K562 (cell line): ENCODE data around the gene FOXD3. TPM values are rescaled to one million over a fixed set of nuclear protein-coding genes. Genes with fewer than 3 reads are reported as not detected.
A peak's percentile ranks its signal among the peaks of the same experiment; 100 is the strongest.

Experiments used
- ATAC-seq: fragments of 200-7000 bp; cut with Tn5 transposase; 3 replicates; pipeline ENCODE4 v1.9.1; 2020; ENCODE audit warnings: moderate library complexity
- BruUV-seq: library from RNA; stranded (reverse); fragments of 400-500 nt; replicated peaks from 2 replicates; lab custom pipeline; 2021; lab: Mats Ljungman, UMichigan
- CTCF ChIA-PET: fragments of 300-600 bp; formaldehyde crosslinking; extraction: SDS; loops from one replicate; lab custom pipeline; 2021; ENCODE audit warnings: low intra/inter-chr PET ratio; lab: Yijun Ruan, JAX
- POLR2A ChIA-PET: fragments of 300-600, 350-650 bp; sonication (Branson Sonifier 250); formaldehyde crosslinking; extraction: SDS; loops from one replicate; lab custom pipeline; 2021; ENCODE audit warnings: antibody characterized with exemption, inconsistent platforms; lab: Yijun Ruan, JAX
- DNase-seq, 4 experiments: peaks; one replicate each; pipeline versions ENCODE4 v3.0.0 to v3.0.0-alpha.2; 2011 to 2018; ENCODE audit warnings: low spot score in 3 of 4, mixed read lengths in 3 of 4; ENCODE audit errors: extremely low read depth in 1 of 4
- FAIRE-seq: peaks from 2 replicates; lab custom pipeline; 2011; peaks lifted over from hg19 to GRCh38; lab: Jason Lieb, UNC
- H2AFZ ChIP-seq: 2 replicates; pipeline ENCODE4 v1.6.0; 2011; ENCODE audit warnings: low read depth, low read length, control low read depth, inconsistent platforms
- H3K27ac ChIP-seq: fragments of 200-600 bp; 3 replicates; pipeline ENCODE4 v1.8.0; 2011; ENCODE audit warnings: low read depth, mild to moderate bottlenecking, control low read depth, inconsistent platforms, low read length, moderate library complexity, mixed read lengths; ENCODE audit errors: extremely low read depth
- H3K27me3 ChIP-seq, 2 experiments: fragments of 300-600 bp in 1 of 2; 2 replicates in 1 of 2; 3 replicates in 1 of 2; pipeline versions ENCODE4 v1.6.0 to v1.8.0; 2011; ENCODE audit warnings: inconsistent platforms in 2 of 2, low read length in 2 of 2, mild to moderate bottlenecking in 1 of 2, mixed read lengths in 1 of 2, moderate library complexity in 1 of 2; ENCODE audit not compliant: control insufficient read depth in 2 of 2, insufficient read depth in 2 of 2
- H3K36me3 ChIP-seq: fragments of 300-600 bp; 3 replicates; pipeline ENCODE4 v1.8.0; 2011; ENCODE audit warnings: mild to moderate bottlenecking, low read length, inconsistent platforms; ENCODE audit not compliant: control insufficient read depth, insufficient read depth
- H3K4me1 ChIP-seq, 2 experiments: fragments of 200-600 bp in 1 of 2; replicated peaks in 1 of 2; 2 replicates in 1 of 2; 3 replicates in 1 of 2; pipeline versions ENCODE4 v1.5.1 to v1.8.0; 2011; ENCODE audit warnings: inconsistent platforms in 2 of 2, low read length in 2 of 2, mild to moderate bottlenecking in 1 of 2, mixed read lengths in 1 of 2, moderate library complexity in 1 of 2; ENCODE audit not compliant: control insufficient read depth in 2 of 2, insufficient read depth in 2 of 2
- H3K4me2 ChIP-seq: 2 replicates; pipeline ENCODE4 v1.6.1; 2011; ENCODE audit warnings: low read length, control low read depth, inconsistent platforms, mixed read lengths; ENCODE audit not compliant: insufficient read depth
- H3K4me3 ChIP-seq: fragments of 200-600 bp; sonication (generic), shearing (Covaris generic); 2 replicates; pipeline ENCODE4 v1.5.1; 2016; ENCODE audit warnings: control low read depth, inconsistent platforms
- H3K79me2 ChIP-seq: fragments of 200-600 bp; 3 replicates; pipeline ENCODE4 v1.8.0; 2011; ENCODE audit warnings: low read length, inconsistent platforms; ENCODE audit not compliant: control insufficient read depth, insufficient read depth
- H3K9ac ChIP-seq, 2 experiments: 2 replicates each; pipeline versions ENCODE4 v1.6.0 to v1.6.1; 2011; ENCODE audit warnings: low read depth in 2 of 2, low read length in 2 of 2, control low read depth in 1 of 2, inconsistent platforms in 1 of 2, mild to moderate bottlenecking in 1 of 2, mixed read lengths in 1 of 2; ENCODE audit not compliant: insufficient read depth in 1 of 2
- H3K9me1 ChIP-seq: one replicate; pipeline ENCODE4 v1.6.0; 2011; ENCODE audit warnings: inconsistent platforms, mild to moderate bottlenecking, low read length, moderate library complexity; ENCODE audit not compliant: control insufficient read depth, insufficient read depth
- H3K9me3 ChIP-seq: replicated peaks from 2 replicates; pipeline ENCODE4 v1.5.1; 2011; ENCODE audit warnings: low read depth, low read length, inconsistent platforms; ENCODE audit not compliant: control insufficient read depth, insufficient read depth
- H4K20me1 ChIP-seq: replicated peaks from 2 replicates; pipeline ENCODE4 v1.6.1; 2011; ENCODE audit warnings: low read length, inconsistent platforms, mixed read lengths; ENCODE audit not compliant: control insufficient read depth, insufficient read depth
- CTCF ChIP-seq, 3 experiments: IDR thresholded peaks in 2 of 3; conservative IDR thresholded peaks in 1 of 3; 2 replicates each; pipeline ENCODE4 v1.5.1; 2011 to 2012; ENCODE audit warnings: low read length in 3 of 3, mild to moderate bottlenecking in 3 of 3, control low read depth in 2 of 3, improper control_type of control experiment in 1 of 3, inconsistent platforms in 1 of 3, low read depth in 1 of 3, mixed read lengths in 1 of 3, moderate library complexity in 1 of 3; ENCODE audit not compliant: insufficient read depth in 2 of 3
- EP400 ChIP-seq: fragments of 450-650 bp; IDR thresholded peaks from 2 replicates; pipeline ENCODE4 v1.6.1; 2017; ENCODE audit warnings: antibody characterized with exemption, mild to moderate bottlenecking, moderate library complexity
- RAD21 ChIP-seq, 2 experiments: fragments of 250-450 bp in 1 of 2; fragments of 450-650 bp in 1 of 2; sonication (Bioruptor Pico) in 1 of 2; formaldehyde crosslinking in 1 of 2; IDR thresholded peaks in 1 of 2; conservative IDR thresholded peaks in 1 of 2; 2 replicates each; pipeline versions ENCODE4 v1.4.0 to v1.8.0; 2020 to 2022; ENCODE audit warnings: mild to moderate bottlenecking in 2 of 2, moderate library complexity in 1 of 2
- WGBS: fragments of 100-300 bp; shearing (Covaris generic); methylation state at CpG from one replicate; pipeline ENCODE4 v1.1.6; 2016; ENCODE audit warnings: low coverage, mixed read lengths; ENCODE audit not compliant: insufficient coverage; ENCODE audit errors: missing lambda C conversion rate; 5-methylcytosine and 5-hydroxymethylcytosine counted together
- in situ Hi-C: fragments of 300-500 bp; cut with MboI; formaldehyde crosslinking; loops from 4 replicates; pipeline ENCODE4 v1.15.0; 2018; ENCODE audit warnings: inconsistent platforms, mixed read lengths
- intact Hi-C: fragments of 100-400 bp; cut with micrococcal nuclease; formaldehyde crosslinking; loops from 2 replicates; pipeline ENCODE4 v1.14.2; 2022
- polyA plus RNA-seq, 8 experiments: library from polyadenylated mRNA; depleted of rRNA in 4 of 8; stranded (reverse) in 5 of 8; unstranded in 3 of 8; fragments of >200 nt; fragmentation: Nextera tagmentation in 2 of 8; fragmentation: Illumina TruSeq in 1 of 8; extraction: Ambion mirVana in 2 of 8; extraction: Trizol in 1 of 8; gene quantifications; 2 replicates each; pipeline versions ENCODE4 v1.2.1 to v1.2.3, GENCODE V29; 2011 to 2014; ENCODE audit warnings: inconsistent platforms in 1 of 8, missing spikeins in 1 of 8
- total RNA-seq, 7 experiments: library from RNA; depleted of rRNA in 6 of 7; stranded (reverse); fragments of >200 nt in 6 of 7; fragmentation: Illumina TruSeq in 2 of 7; extraction: Trizol in 2 of 7; gene quantifications; 2 replicates each; pipeline versions ENCODE4 v1.2.1 to v1.2.3, GENCODE V29; 2011 to 2021; ENCODE audit warnings: low replicate concordance in 1 of 7

Gene FOXD3
- total and polyA plus RNA-seq, 9 of the 15 experiments (the other 6 are each of a cell fraction or from before 2014, with no cell fraction given): 0.06 to 0.45 (median 0.10) TPM; not detected in 2

GRCh38 chr1:63362578-63362977 is 40.2 kb downstream of the FOXD3 start:
- Histone ChIP-seq H3K27me3 (no peaks in the 10 kb centered on the region), H2AFZ (0 out of 2 replicates have a peak overlapping the region, but pooled peaks have one; percentile 3), H3K4me3 (no peak overlapping the region), H3K9me3 (no peaks in the 10 kb centered on the region), H3K4me1 (peaks cover 8 to 9% of the 10 kb centered on the region in 2 experiments; a peak in 4 of 5 replicates), H3K27ac (no peak overlapping the region), H3K36me3 (no peaks in the 10 kb centered on the region), H3K4me2 (no peak overlapping the region), H3K79me2 (peaks cover under 1% of the 10 kb centered on the region; the same call in 2 of the 3 replicates), H3K9ac (no peak overlapping the region), H4K20me1 (no peaks in the 10 kb centered on the region), H3K9me1 (no peaks in the 10 kb centered on the region)
- CTCF ChIA-PET: no interaction called here
- FAIRE-seq (no peak), ATAC-seq (no peak), DNase-seq (no peak)
- intact Hi-C loops: loop anchor here (10.0 kb wide), 1 partner anchor 162 kb away; the partner anchor contains the start of genes EFCAB7 and ITGB3BP
- WGBS: 0% methylated on average over 1 of the region's 1 CpG
- POLR2A ChIA-PET: no interaction called here
- BruUV-seq: no TSS peak
- in situ Hi-C loops: no loop called here
- 0 out of 4 replicates have a peak, but pooled peaks of 1 of the 2 experiments have one; percentile 17 for TF ChIP-seq RAD21 (CRISPR knock-in tag; conservative IDR thresholded peaks at IDR 0.05 in 1 of 2, IDR thresholded peaks at IDR 0.05 in 1 of 2)
- no peak for TF ChIP-seq EP400
- peak in 1 of 3 experiments; percentile 35; a peak in 3 of 6 replicates for TF ChIP-seq CTCF (IDR thresholded peaks at IDR 0.05 in 2 of 3, conservative IDR thresholded peaks at IDR 0.05 in 1 of 3; ENCODE audit: insufficient read depth in 2 of 3, low read depth in 1 of 3, low read length in 3 of 3)
